ENCODE measurements around the gene COBL.

COBL gene

GRCh38 chr7:51246258-51247245 lies 70.1 kb downstream of the COBL start:
- DNase-seq: no peak

DNA sequence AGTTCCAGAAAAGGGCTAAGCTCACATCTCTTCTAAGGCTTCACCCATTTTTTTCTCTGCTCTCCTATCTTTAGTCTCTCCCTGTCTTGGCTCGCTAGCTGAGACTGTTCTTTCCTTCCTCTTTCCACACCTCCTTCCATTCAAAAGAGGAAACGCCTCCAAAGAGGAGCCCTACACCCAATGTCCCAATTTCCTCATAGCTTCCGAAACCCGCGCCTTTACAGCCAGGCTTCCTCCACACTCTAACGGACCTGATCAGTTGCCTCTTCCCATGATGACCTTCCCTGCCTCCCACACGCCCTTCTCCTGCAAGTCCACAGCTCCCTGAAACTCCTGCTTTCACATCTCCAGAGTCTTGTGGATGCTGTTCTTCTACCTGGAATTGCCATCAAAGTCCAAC lies 71.7 kb downstream of the COBL start:
- DNase-seq: no peak

DNA sequence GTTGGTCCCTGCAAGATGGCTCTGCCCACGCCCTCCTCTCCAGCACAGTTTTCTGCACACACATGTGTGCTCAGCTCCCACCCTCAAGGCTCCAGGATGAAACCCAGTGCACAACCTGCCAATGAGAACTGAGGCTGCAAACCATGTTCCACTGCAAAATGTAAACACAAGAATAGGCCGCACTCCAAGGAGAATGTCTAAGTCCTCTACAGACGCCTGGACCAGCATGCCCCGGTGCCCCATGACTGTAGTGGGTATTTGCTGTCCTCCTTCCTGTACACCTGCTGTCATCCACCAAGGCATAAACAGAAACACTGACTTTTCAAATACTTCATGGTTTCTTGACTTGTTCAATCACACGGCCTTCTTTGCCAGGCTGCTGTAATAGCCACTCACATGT lies 72.6 kb downstream of the COBL start:
- DNase-seq: no peak

DNA sequence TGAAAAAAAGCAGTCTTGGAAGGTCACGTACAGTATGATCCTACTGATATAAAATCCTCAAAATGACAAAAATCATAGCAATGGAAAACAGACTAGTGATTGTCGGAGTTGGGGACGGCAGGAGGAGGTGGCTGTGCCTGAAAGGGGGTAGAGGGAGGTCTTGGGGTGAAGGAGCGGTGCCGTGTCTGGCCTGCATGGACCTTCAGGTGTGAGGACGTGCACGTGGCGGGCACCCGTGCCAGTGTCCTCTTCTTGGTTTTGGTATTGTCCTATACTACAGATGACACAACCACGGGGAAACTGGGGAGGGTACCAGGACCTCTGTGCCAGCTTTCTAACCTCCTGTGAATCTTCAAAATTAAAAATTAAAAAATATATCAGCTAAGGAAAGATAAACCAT lies 73.0 kb downstream of the COBL start:
- no peak for DNase-seq

- no peak for DNase-seq
These were observed 73.6 kb downstream of the COBL start for GRCh38 chr7:51242881-51243518.

DNA sequence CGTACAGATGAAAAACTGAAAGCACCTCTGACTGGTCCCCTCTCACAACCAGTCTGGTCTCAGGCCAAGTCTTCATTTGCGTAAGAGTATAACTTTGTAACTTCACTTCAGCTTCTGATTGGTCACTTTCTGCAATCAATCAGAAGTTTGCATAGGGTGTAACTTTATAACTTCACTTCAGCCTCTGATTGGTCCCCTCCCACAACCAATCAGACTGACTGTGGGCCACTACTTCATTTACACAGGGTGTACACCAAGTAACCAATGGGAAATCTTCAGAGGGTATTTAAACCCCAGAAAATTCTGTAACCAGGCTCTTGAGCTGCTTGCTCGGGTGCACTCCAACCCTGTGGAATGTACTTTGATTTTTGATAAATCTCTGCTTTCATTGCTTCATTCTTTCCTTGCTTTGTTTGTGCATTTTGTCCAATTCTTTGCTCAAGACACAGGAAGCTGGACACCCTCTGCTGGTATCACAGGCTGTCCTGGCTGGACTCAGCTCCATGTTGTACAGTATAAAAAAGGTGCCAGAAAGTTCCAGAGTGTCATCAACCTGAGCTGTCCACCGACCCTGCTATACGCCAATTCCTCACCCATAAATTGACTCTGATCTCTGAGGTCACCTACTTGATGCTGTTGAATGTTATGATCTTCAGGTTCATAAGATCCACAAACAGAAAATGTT lies 74.5 kb downstream of the COBL start:
- no peak for DNase-seq

GRCh38 chr7:51240868-51241267 lies 75.7 kb downstream of the COBL start:
- no peak for DNase-seq

DNA sequence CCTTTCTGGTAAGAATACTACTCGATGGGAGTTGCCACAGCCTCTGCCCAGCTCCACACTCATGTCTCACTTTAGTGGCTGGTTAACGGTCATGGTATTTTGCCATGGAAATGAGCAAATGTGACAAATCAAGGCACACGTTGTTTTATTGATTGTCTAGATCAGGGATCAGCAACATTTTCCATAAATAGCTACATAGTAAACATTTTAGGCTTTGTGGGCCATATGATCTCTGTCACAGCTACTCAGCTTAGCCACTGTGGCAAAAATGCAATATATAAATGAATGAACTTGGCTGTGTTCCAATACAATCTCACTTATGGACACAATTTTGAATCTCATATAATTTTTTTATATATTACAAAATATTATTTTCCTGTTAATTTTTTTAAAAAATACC lies 76.9 kb downstream of the COBL start:
- DNase-seq: no peak

- DNase-seq: no peak
These were observed 77.6 kb downstream of the COBL start for GRCh38 chr7:51238981-51239495.

GRCh38 chr7:51237446-51238133 lies 79.0 kb downstream of the COBL start:
- no peak for DNase-seq

- no peak for DNase-seq
These were observed 80.0 kb downstream of the COBL start for GRCh38 chr7:51236470-51237132.

DNA sequence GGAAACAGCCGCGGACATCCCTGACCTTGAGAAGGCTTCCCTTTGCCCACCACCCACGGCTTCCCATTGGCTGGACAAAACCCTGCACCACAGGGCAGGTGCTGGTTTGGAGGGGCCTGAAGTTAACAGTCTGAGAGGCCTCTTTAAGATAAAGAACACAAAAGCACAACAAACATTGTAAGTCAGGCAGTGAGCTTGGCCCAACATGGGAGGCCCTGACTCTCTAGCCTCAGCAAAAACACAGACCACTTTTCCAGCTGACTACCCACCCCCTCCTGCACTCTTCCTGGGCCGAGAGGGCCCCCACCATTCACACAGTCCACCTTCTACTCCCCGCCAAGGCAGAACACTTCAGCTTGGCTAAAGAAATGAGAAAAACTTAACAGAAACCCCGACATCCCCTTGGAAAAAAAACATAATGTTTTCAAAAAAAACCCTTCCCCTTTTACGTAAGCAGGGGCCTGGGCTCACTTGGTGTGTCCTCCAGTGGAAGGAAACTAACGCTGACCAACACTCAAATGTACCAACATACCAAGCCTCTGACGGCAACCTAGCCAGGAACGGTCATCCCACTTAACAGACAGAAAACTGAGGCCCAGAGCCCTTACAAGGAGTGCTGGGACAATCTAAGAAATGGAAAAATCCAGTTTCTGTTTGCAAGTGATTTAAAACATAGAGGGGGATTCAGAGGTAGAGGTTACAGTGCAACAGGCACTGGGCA lies 80.9 kb downstream of the COBL start:
- DNase-seq: no peak

DNA sequence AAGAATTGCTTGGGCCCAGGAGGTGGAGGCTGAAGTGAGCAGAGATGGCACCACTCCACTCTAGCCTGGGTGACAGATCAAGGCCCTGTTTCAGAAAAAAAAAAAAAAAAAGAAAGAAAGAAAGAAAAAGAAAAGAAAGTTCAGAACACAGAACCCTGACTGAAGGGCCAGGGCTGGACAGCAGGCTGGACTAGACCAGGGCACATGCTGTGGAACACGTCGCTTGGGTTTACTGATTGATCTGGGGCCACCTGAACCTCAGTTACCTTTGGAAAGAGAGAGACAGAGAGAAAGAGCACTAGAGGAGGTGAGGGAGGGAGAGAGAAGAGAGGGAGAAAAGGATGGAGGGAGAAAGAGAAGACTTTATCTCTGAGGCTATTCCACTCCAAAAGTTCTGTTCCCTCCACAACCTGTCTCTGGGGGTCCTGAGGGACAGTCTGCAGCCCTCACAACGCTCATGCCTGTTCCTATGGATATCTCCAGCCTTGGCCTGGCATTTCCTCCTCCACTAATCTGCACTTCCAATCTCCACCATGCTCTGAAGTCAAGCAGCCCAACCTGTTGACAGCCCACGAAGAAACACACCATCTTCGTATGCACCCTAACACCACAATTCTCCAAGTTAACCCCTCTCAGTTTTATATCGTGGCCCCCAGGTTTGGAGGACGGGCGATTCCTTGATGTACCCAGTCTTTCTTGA lies 81.8 kb downstream of the COBL start:
- no peak for DNase-seq

GRCh38 chr7:51234139-51234538 lies 82.5 kb downstream of the COBL start:
- no peak for DNase-seq

GRCh38 chr7:51233374-51233773 lies 83.2 kb downstream of the COBL start:
- DNase-seq: no peak

GRCh38 chr7:51230723-51231122 lies 85.9 kb downstream of the COBL start:
- DNase-seq: no peak

DNA sequence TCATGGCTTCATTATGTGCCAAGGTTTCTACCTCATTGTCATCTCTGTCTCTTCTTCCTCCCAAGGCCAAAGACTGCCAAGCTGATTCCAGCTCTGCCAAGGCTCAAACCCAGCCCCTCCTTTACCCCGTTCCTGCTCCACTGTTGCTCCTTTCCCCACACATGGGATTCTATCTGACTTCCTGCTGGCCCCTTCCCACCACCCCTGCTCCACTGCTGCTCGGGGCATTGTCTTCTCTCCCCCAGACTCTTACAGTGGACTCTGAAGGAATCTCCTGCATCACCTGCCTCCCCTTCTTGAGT lies 86.3 kb downstream of the COBL start:
- no peak for DNase-seq

- DNase-seq: no peak
These were observed 86.8 kb downstream of the COBL start for GRCh38 chr7:51229620-51230323.

GRCh38 chr7:51229106-51229537 lies 87.5 kb downstream of the COBL start:
- DNase-seq: no peak

- DNase-seq: no peak
These were observed 88.1 kb downstream of the COBL start for GRCh38 chr7:51228386-51228958.
